ENCODE data around the gene FARS2.

GRCh38 chr6:5771211-5771610 lies 509.9 kb downstream of the FARS2 start:
- TF ChIP-seq CTCF (IDR thresholded peaks at IDR 0.05; ENCODE audit: low read depth, low read length) = no peak
- no peak for TF ChIP-seq EZH2phosphoT487 (IDR thresholded peaks at IDR 0.05; ENCODE audit: low read depth)

Measured in OCI-LY3 (cell line).